GM23338 (cell line): ENCODE results near the gene SMIM10.

Experiments used
- CTCF ChIP-seq, 2 experiments: fragments of 200-600 bp in 1 of 2; sonication (generic) in 1 of 2; conservative IDR thresholded peaks; 2 replicates each; pipeline versions ENCODE4 v1.5.1 to v1.6.1; 2016 to 2017; ENCODE audit warnings: antibody characterized with exemption in 2 of 2, low read depth in 2 of 2, mild to moderate bottlenecking in 2 of 2, moderate library complexity in 1 of 2
- ETS1 ChIP-seq: IDR thresholded peaks from 2 replicates; pipeline ENCODE4 v1.6.1; 2016; ENCODE audit warnings: antibody characterized with exemption
- EZH2 ChIP-seq: fragments of 200-600 bp; sonication (generic); IDR thresholded peaks from one replicate; pipeline ENCODE4 v1.8.0; 2017; ENCODE audit warnings: antibody characterized with exemption, mild to moderate bottlenecking, low read depth; ENCODE audit not compliant: unreplicated experiment
- POLR2AphosphoS5 ChIP-seq: IDR thresholded peaks from 2 replicates; pipeline ENCODE4 v1.6.1; 2016; ENCODE audit warnings: antibody characterized with exemption, low read depth
- ZNF331 ChIP-seq: fragments of 250-450 bp; sonication (Bioruptor Pico); IDR thresholded peaks from 2 replicates; pipeline ENCODE4 v1.5.0; 2020; ENCODE audit warnings: low read depth, mild to moderate bottlenecking, moderate library complexity
- ZNF462 ChIP-seq: fragments of 250-450 bp; sonication (Bioruptor Pico); IDR thresholded peaks from 2 replicates; pipeline ENCODE4 v1.5.0; 2020; ENCODE audit warnings: mild to moderate bottlenecking, moderate library complexity

GRCh38 chrX:134975516-134975915 is 15.3 kb upstream of the SMIM10 start:
- TF ChIP-seq POLR2AphosphoS5 (no peak), CTCF (conservative IDR thresholded peaks at IDR 0.05; ENCODE audit: low read depth in 2 of 2) (no peak), EZH2 (no peak), ETS1 (no peak), ZNF331 (CRISPR knock-in tag) (no peak), ZNF462 (CRISPR knock-in tag) (no peak)
